OCI-M2 (cell line): ENCODE measurements around the gene PNMA8A.
A peak's percentile ranks its signal among the peaks of the same experiment; 100 is the strongest.
"Not testable (repeated sequence)": the region's sequence is repeated elsewhere in the genome, so short reads cannot be mapped to it uniquely, and the experiment has no call there.

Experiments
- DNase-seq: peaks from one replicate; lab custom pipeline; 2025; ENCODE audit not compliant: unreplicated experiment; lab: John Stamatoyannopoulos, UW

PNMA8A gene

DNA sequence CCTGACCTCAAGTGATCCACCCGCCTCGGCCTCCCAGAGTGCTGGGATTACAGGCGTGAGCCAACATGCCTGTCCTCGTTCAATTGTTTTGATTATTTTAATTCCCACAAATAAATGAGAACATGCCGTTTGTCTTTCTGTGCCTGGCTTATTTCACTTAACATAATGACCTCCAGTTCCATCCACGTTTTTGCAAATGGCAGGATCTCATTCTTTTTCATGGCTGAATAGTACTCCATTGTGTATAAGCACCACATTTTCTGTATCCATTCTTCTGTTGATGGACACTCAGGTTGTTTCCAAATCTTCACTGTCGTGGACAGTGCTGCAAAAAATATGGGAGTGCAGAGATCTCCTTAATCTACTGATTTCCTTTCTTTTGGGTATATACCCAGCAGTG, 37.9 kb downstream of the PNMA8A start:
- DNase-seq: not testable (repeated sequence)

GRCh38 chr19:46431824-46432223, 39.5 kb downstream of the PNMA8A start:
- no peak for DNase-seq

- no peak for DNase-seq
Measured at GRCh38 chr19:46429999-46430398, 41.4 kb downstream of the PNMA8A start.

DNA sequence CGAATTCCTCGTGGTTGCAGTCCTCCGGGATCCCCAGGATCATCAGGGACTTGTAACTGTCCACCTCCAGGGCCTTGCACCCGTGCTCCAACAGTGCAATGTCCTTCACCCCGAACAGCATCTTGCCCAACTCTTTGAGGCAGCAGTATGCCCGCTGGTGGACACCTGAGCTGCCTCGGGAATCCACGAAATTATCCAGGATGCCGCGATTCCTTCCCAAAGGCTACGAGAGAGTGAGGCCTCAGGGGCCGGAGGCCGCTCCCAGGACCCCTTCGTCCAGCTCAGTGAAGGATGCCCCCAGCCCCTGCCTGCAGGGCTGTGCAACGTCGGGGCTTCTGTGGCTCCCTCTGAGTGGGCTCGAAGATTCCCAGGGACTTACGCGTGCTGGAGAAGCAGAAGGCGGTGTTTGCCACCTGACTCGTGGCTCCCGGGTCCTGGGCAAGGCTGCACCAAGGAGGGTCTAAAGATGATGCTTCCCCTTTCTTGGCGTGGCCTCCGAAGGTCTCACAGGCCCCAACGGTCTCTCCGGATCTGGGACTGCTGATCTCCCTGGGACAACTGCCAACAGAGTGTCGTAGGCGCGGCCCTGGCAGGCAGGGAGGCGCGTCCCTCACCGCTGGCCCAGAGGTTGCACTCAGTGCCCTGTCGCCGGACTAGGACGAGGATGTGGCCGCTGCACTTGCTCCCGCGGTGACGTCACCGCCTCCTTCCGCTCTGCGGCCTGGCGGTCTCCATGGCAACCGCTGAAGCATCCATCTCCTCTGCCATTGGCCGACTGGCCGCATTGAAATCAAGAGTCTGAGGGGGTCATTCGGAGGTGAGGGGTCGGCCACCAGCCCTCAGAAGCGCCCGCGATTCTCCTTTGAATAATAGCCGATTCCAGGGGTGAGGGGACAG, 42.9 kb downstream of the PNMA8A start, which contains the start of gene PNMA8C:
TSS of gene PNMA8C (minus strand) at position 698 of the 897 bp plus-strand sequence. CDS start at position 121, 577 bp downstream.
- DNase-seq: no peak

DNA sequence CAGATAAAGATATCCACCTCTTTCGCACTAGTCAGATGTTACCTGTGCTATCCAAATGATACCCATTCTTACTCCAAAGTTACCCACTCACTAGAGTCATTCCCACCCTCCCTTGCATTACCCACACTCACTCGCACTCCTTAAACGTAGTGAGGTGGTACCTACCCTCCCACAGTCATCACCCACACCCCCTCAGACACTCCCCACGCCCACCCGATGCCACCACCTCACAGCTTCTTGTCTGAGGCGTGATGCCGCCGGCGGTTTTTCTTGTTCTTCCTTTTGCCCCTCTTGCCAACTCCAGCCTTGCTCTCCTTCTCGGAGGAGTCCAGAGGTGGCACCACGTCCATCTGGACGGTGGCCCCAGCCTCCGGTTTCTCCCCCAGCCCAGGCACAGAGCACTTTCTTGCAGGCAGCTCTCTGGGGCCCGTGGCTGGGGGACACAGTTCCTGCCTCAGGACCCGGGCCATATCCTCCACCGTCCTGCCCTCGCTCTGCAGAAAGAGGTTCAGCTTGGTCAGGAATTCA, 43.8 kb downstream of the PNMA8A start:
- no peak for DNase-seq

DNA sequence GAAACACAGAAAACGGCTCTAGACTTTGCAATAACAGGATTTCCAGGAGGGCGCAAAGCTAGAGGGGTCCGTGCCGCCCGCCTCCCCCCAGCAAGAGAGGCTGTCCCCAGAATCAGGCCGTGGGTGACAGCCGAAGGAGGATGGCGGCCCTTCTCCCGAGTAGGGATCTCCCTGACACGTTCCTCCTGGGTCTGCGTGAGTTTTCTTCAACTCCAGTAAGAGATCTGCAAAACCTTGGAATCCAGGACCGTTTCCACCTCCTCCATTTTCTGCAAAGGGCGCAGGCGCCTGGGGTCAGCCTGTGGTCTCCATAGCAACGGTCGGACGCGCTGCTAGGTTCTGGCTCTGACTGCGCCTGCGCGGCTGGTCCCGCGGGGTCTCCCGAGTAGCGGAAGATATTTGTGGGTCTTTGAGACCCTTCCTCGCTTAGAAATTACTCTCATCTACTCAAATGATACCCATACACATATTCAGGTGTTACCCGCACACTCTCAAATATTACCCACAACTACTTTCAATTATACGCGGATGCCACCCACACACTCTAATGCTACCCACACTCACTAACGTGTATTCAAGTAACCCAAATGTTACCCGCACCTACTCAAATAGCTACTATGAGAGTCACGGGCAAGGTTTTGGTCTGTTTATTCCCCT, 44.7 kb downstream of the PNMA8A start:
- peak; percentile 82 for DNase-seq

DNA sequence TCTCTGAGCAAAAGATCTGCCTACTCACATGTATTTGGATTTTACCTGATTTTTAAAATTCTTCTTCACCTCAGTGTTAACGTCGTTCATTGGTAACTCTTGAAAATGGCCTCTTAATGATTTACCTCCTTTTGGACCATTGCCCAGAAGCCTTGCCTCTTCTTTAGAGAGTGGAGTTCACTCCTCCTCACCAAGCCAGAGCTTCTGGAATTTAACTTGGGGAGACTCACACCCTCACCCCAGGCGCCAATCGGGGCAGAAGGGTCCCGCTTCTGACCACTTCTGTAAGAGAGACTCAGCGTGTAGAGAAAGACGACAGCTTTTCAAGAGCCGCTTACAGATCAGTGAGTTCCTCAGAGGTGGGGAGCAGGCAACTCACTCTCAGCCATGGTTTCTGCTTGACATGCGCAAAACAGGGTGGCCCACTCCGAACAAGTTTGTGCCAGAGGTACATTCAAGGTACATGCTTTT, 45.3 kb downstream of the PNMA8A start:
- no peak for DNase-seq

GRCh38 chr19:46423188-46423587, 48.2 kb downstream of the PNMA8A start:
- no peak for DNase-seq

DNA sequence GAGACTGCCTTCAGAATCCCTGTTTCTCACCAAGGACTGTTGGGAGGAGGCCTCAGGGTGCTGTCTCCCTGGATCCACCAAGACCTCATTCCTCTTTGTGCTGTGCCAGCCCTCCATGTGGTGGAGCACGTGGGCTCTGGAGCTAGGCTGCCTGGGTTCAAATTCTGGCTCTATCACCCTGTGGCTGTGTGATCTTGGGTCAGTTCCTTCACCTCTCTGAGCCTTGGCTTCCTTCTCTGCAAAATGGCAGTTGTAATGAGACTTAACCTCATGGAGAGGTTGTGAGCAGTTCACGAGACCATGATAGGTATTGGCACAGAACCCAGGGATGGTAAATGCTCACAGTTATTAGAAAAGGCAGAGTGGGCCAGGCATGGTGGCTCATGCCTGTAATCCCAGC, 49.0 kb downstream of the PNMA8A start:
- DNase-seq: no peak

GRCh38 chr19:46420056-46420455, 51.3 kb downstream of the PNMA8A start:
- no peak for DNase-seq
